GM23338 (cell line): Measurements from ENCODE around the gene WFDC10B. TPM values are rescaled to one million over a fixed set of nuclear protein-coding genes. Genes with fewer than 3 reads are reported as not detected.

Experiments
- ATAC-seq: fragments of 200-7000 bp; cut with Tn5 transposase; 3 replicates; pipeline ENCODE4 v1.9.1; 2020
- DNase-seq: peaks from one replicate; pipeline ENCODE4 v3.0.0-alpha.2; 2015; ENCODE audit warnings: low spot score
- H2AFZ ChIP-seq: fragments of 200-600 bp; sonication (generic); 2 replicates; pipeline ENCODE4 v1.8.0; 2016; ENCODE audit warnings: antibody characterized with exemption, mild to moderate bottlenecking, moderate library complexity
- H3F3A ChIP-seq: fragments of 200-600 bp; sonication (generic); replicated peaks from 2 replicates; pipeline ENCODE4 v1.8.0; 2017; ENCODE audit warnings: antibody characterized with exemption, mixed run types, low read depth
- H3K27ac ChIP-seq: fragments of 200-600 bp; sonication (generic); 2 replicates; pipeline ENCODE4 v1.6.1; 2016; ENCODE audit warnings: low read depth
- H3K27me3 ChIP-seq: fragments of 200-600 bp; sonication (generic); 2 replicates; pipeline ENCODE4 v1.8.0; 2016; ENCODE audit warnings: mild to moderate bottlenecking, mixed run types, moderate library complexity; ENCODE audit not compliant: insufficient read depth
- H3K36me3 ChIP-seq: fragments of 200-600 bp; sonication (generic); 2 replicates; pipeline ENCODE4 v1.8.0; 2016; ENCODE audit warnings: mild to moderate bottlenecking; ENCODE audit not compliant: insufficient read depth
- H3K4me1 ChIP-seq: fragments of 200-600 bp; sonication (generic); 2 replicates; pipeline ENCODE4 v1.8.0; 2016; ENCODE audit warnings: mild to moderate bottlenecking, moderate library complexity; ENCODE audit not compliant: insufficient read depth
- H3K4me2 ChIP-seq: fragments of 200-600 bp; sonication (generic); 2 replicates; pipeline ENCODE4 v1.7.1; 2017; ENCODE audit warnings: mixed run types
- H3K4me3 ChIP-seq: fragments of 200-600 bp; sonication (generic); 2 replicates; pipeline ENCODE4 v1.6.1; 2016; ENCODE audit warnings: mixed run types
- H3K79me2 ChIP-seq: fragments of 200-600 bp; sonication (generic); replicated peaks from 2 replicates; pipeline ENCODE4 v1.8.0; 2017; ENCODE audit warnings: mild to moderate bottlenecking; ENCODE audit not compliant: insufficient read depth
- H3K9me2 ChIP-seq: fragments of 200-600 bp; sonication (generic); 2 replicates; pipeline ENCODE4 v1.8.0; 2017; ENCODE audit not compliant: insufficient read depth
- H4K20me1 ChIP-seq: fragments of 200-600 bp; sonication (generic); replicated peaks from 2 replicates; pipeline ENCODE4 v1.8.0; 2017; ENCODE audit warnings: mild to moderate bottlenecking; ENCODE audit not compliant: insufficient read depth
- H3K27ac Mint-ChIP-seq: 2 replicates; pipeline ENCODE4 v1.8.0; 2020; ENCODE audit warnings: inconsistent platforms, mild to moderate bottlenecking, moderate library complexity, mixed read lengths
- H3K27me3 Mint-ChIP-seq: 3 replicates; pipeline ENCODE4 v1.8.0; 2022; ENCODE audit warnings: low read depth, mild to moderate bottlenecking, moderate library complexity, mixed read lengths, inconsistent platforms; ENCODE audit not compliant: insufficient read depth, poor library complexity
- H3K36me3 Mint-ChIP-seq: 3 replicates; pipeline ENCODE4 v1.8.0; 2021; ENCODE audit warnings: low read depth, mild to moderate bottlenecking, inconsistent platforms, moderate library complexity, mixed read lengths
- H3K4me1 Mint-ChIP-seq: 3 replicates; pipeline ENCODE4 v1.8.0; 2020; ENCODE audit warnings: mild to moderate bottlenecking, inconsistent platforms, mixed read lengths
- H3K4me3 Mint-ChIP-seq: 3 replicates; pipeline ENCODE4 v1.8.0; 2021; ENCODE audit warnings: moderate library complexity, mild to moderate bottlenecking, inconsistent platforms, mixed read lengths
- H3K9me3 Mint-ChIP-seq: 3 replicates; pipeline ENCODE4 v1.8.0; 2020; ENCODE audit warnings: moderate library complexity, mild to moderate bottlenecking, inconsistent platforms, mixed read lengths
- CREB1 ChIP-seq: fragments of 250-450 bp; sonication (Bioruptor Pico); IDR thresholded peaks from 2 replicates; pipeline ENCODE4 v1.5.0; 2020; ENCODE audit warnings: low read depth, mild to moderate bottlenecking, moderate library complexity
- EZH2phosphoT487 ChIP-seq: fragments of 200-600 bp; sonication (generic); IDR thresholded peaks from one replicate; pipeline ENCODE4 v1.8.1; 2018; ENCODE audit warnings: antibody characterized with exemption; ENCODE audit not compliant: unreplicated experiment
- JUNB ChIP-seq: IDR thresholded peaks from one replicate; pipeline ENCODE4 v1.6.1; 2016; ENCODE audit warnings: antibody characterized with exemption; ENCODE audit not compliant: unreplicated experiment
- POLR2AphosphoS5 ChIP-seq: IDR thresholded peaks from 2 replicates; pipeline ENCODE4 v1.6.1; 2016; ENCODE audit warnings: antibody characterized with exemption, low read depth
- STAT1 ChIP-seq: IDR thresholded peaks from one replicate; pipeline ENCODE4 v1.6.1; 2016; ENCODE audit warnings: antibody characterized with exemption; ENCODE audit not compliant: unreplicated experiment
- ZNF114 ChIP-seq: fragments of 250-450 bp; sonication (Bioruptor Pico); IDR thresholded peaks from 2 replicates; pipeline ENCODE4 v1.5.0; 2020; ENCODE audit warnings: mild to moderate bottlenecking, moderate library complexity
- polyA plus RNA-seq: library from polyadenylated mRNA; unstranded; fragments of >200 nt; fragmentation: Nextera tagmentation; extraction: Ambion mirVana; gene quantifications from 2 replicates; pipeline ENCODE4 v1.2.1, GENCODE V29; 2016
- total RNA-seq: library from RNA; depleted of rRNA; stranded (reverse); fragments of >200 nt; shearing (Covaris generic); gene quantifications from 2 replicates; pipeline ENCODE4 v1.2.3, GENCODE V29; 2014
- TF ChIP-seq, protein P1 (sequence below): IDR thresholded peaks from one replicate; pipeline ENCODE4 v1.6.1; 2018; ENCODE audit warnings: antibody characterized with exemption; ENCODE audit not compliant: unreplicated experiment
- TF ChIP-seq, protein P2 (sequence below): fragments of 250-450 bp; sonication (Bioruptor Pico); IDR thresholded peaks from 2 replicates; pipeline ENCODE4 v1.5.0; 2020; ENCODE audit warnings: mild to moderate bottlenecking, moderate library complexity

WFDC10B gene
- total and polyA plus RNA-seq, 2 experiments from 2014 or later: 1.0 TPM; not detected in 1

DNA sequence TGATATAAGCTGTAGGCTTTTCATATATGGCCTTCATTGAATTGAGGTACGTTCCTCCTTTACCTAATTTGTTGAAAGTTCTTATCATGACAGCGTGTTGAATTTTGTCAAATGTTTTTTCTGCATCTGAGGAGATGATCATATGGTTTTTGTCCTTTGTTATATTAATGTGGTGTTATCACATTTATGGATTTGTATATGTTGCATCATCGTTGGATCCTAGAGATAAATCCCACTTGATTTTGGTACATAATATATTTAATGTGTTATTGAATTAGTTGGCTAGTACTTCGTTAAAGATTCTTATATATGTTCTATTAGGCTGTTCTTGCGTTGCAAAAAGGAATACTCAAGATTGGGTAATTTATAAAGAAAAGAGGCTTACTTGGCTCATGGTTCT lies 65.1 kb downstream of the WFDC10B start:
- Histone ChIP-seq H3K4me2 (no peak overlapping the region), H3K36me3 (no peaks in the 10 kb centered on the region), H3F3A (no peaks in the 10 kb centered on the region), H3K27ac (no peak overlapping the region), H3K4me3 (no peak overlapping the region), H3K79me2 (no peaks in the 10 kb centered on the region), H3K4me1 (no peaks in the 10 kb centered on the region), H4K20me1 (no peaks in the 10 kb centered on the region), H2AFZ (no peak overlapping the region), H3K9me2 (peaks cover 4% of the 10 kb centered on the region), H3K27me3 (no peaks in the 10 kb centered on the region)
- Mint-ChIP-seq H3K4me3 (no peak overlapping the region), H3K9me3 (peaks cover 1% of the 10 kb centered on the region; the same call in 1 of the 3 replicates), H3K27me3 (no peaks in the 10 kb centered on the region), H3K36me3 (no peaks in the 10 kb centered on the region; the same call in 2 of the 3 replicates), H3K27ac (no peak overlapping the region), H3K4me1 (no peaks in the 10 kb centered on the region)
- no peak for TF ChIP-seq POLR2AphosphoS5
- TF ChIP-seq, protein P1, sequence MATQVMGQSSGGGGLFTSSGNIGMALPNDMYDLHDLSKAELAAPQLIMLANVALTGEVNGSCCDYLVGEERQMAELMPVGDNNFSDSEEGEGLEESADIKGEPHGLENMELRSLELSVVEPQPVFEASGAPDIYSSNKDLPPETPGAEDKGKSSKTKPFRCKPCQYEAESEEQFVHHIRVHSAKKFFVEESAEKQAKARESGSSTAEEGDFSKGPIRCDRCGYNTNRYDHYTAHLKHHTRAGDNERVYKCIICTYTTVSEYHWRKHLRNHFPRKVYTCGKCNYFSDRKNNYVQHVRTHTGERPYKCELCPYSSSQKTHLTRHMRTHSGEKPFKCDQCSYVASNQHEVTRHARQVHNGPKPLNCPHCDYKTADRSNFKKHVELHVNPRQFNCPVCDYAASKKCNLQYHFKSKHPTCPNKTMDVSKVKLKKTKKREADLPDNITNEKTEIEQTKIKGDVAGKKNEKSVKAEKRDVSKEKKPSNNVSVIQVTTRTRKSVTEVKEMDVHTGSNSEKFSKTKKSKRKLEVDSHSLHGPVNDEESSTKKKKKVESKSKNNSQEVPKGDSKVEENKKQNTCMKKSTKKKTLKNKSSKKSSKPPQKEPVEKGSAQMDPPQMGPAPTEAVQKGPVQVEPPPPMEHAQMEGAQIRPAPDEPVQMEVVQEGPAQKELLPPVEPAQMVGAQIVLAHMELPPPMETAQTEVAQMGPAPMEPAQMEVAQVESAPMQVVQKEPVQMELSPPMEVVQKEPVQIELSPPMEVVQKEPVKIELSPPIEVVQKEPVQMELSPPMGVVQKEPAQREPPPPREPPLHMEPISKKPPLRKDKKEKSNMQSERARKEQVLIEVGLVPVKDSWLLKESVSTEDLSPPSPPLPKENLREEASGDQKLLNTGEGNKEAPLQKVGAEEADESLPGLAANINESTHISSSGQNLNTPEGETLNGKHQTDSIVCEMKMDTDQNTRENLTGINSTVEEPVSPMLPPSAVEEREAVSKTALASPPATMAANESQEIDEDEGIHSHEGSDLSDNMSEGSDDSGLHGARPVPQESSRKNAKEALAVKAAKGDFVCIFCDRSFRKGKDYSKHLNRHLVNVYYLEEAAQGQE: no peak
- TF ChIP-seq EZH2phosphoT487: no peak
- no peak for TF ChIP-seq STAT1
- no peak for TF ChIP-seq CREB1
- TF ChIP-seq JUNB: no peak
- TF ChIP-seq, protein P2, sequence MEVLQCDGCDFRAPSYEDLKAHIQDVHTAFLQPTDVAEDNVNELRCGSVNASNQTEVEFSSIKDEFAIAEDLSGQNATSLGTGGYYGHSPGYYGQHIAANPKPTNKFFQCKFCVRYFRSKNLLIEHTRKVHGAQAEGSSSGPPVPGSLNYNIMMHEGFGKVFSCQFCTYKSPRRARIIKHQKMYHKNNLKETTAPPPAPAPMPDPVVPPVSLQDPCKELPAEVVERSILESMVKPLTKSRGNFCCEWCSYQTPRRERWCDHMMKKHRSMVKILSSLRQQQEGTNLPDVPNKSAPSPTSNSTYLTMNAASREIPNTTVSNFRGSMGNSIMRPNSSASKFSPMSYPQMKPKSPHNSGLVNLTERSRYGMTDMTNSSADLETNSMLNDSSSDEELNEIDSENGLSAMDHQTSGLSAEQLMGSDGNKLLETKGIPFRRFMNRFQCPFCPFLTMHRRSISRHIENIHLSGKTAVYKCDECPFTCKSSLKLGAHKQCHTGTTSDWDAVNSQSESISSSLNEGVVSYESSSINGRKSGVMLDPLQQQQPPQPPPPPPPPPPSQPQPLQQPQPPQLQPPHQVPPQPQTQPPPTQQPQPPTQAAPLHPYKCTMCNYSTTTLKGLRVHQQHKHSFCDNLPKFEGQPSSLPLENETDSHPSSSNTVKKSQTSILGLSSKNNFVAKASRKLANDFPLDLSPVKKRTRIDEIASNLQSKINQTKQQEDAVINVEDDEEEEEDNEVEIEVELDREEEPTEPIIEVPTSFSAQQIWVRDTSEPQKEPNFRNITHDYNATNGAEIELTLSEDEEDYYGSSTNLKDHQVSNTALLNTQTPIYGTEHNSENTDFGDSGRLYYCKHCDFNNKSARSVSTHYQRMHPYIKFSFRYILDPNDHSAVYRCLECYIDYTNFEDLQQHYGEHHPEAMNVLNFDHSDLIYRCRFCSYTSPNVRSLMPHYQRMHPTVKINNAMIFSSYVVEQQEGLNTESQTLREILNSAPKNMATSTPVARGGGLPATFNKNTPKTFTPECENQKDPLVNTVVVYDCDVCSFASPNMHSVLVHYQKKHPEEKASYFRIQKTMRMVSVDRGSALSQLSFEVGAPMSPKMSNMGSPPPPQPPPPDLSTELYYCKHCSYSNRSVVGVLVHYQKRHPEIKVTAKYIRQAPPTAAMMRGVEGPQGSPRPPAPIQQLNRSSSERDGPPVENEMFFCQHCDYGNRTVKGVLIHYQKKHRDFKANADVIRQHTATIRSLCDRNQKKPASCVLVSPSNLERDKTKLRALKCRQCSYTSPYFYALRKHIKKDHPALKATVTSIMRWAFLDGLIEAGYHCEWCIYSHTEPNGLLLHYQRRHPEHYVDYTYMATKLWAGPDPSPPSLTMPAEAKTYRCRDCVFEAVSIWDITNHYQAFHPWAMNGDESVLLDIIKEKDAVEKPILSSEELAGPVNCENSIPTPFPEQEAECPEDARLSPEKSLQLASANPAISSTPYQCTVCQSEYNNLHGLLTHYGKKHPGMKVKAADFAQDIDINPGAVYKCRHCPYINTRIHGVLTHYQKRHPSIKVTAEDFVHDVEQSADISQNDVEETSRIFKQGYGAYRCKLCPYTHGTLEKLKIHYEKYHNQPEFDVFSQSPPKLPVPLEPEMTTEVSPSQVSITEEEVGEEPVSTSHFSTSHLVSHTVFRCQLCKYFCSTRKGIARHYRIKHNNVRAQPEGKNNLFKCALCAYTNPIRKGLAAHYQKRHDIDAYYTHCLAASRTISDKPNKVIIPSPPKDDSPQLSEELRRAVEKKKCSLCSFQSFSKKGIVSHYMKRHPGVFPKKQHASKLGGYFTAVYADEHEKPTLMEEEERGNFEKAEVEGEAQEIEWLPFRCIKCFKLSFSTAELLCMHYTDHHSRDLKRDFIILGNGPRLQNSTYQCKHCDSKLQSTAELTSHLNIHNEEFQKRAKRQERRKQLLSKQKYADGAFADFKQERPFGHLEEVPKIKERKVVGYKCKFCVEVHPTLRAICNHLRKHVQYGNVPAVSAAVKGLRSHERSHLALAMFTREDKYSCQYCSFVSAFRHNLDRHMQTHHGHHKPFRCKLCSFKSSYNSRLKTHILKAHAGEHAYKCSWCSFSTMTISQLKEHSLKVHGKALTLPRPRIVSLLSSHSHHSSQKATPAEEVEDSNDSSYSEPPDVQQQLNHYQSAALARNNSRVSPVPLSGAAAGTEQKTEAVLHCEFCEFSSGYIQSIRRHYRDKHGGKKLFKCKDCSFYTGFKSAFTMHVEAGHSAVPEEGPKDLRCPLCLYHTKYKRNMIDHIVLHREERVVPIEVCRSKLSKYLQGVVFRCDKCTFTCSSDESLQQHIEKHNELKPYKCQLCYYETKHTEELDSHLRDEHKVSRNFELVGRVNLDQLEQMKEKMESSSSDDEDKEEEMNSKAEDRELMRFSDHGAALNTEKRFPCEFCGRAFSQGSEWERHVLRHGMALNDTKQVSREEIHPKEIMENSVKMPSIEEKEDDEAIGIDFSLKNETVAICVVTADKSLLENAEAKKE (CRISPR knock-in tag): no peak
- TF ChIP-seq ZNF114: no peak
- DNase-seq: no peak
- ATAC-seq: no peak
